Upper lobe of left lung (tissue), 4 donors: ENCODE measurements around the gene NCF4.

ENCODE experiments used
- CTCF ChIP-seq, 6 experiments: fragments of 450-650 bp in 4 of 6; fragments of 200-600 bp in 2 of 6; sonication (generic) in 2 of 6; IDR thresholded peaks; one replicate each; pipeline ENCODE4 v1.5.1; 2016 to 2019; ENCODE audit warnings: antibody characterized with exemption in 6 of 6
- POLR2A ChIP-seq, 4 donors: fragments of 450-650 bp; IDR thresholded peaks; one replicate each; pipeline ENCODE4 v1.5.1; 2016 to 2017; ENCODE audit warnings: antibody characterized with exemption in 4 of 4, mild to moderate bottlenecking in 2 of 4

- no peak for TF ChIP-seq POLR2A (IDR thresholded peaks at IDR 0.05)
- TF ChIP-seq CTCF (IDR thresholded peaks at IDR 0.05): no peak
Measured at GRCh38 chr22:36899498-36899897, 38.7 kb downstream of the NCF4 start.
